ENCODE results near the gene PDK4. TPM values are rescaled to one million over a fixed set of nuclear protein-coding genes. Genes with fewer than 3 reads are reported as not detected.

PDK4 gene
- total RNA-seq, 5 donors from 2014 or later (not counting 1 experiment from before 2014, with no cell fraction given), result 0.44 to 0.67 (median 0.62) TPM; not detected in 2

- DNase-seq, result no peak
- Histone ChIP-seq H3K4me1 (ENCODE audit: control insufficient read depth in 1 of 2, extremely low read depth in 1 of 2, insufficient read depth in 2 of 2, low read length in 2 of 2) (no peaks in the 10 kb centered on the region), H3K36me3 (ENCODE audit: control insufficient read depth in 2 of 2, extremely low read depth in 1 of 2, insufficient read depth in 1 of 2, low read length in 1 of 2) (no peaks in the 10 kb centered on the region), H3K27me3 (replicated peaks in 1 of 2; ENCODE audit: control insufficient read depth in 2 of 2, extremely low read depth in 1 of 2, insufficient read depth in 2 of 2, low read length in 1 of 2) (no peaks in the 10 kb centered on the region), H3K4me3 (ENCODE audit: control insufficient read depth in 1 of 2, extremely low read depth in 1 of 2, low read length in 1 of 2) (no peak overlapping the region), H3K9me3 (no peaks in the 10 kb centered on the region), H3K27ac (ENCODE audit: low read length) (no peak overlapping the region)
- no CpG with 5 or more reads among the region's 3 CpGs for WGBS (ENCODE audit: insufficient coverage)
- CTCF ChIA-PET, result no interaction called here
- Mint-ChIP-seq H3K4me1 (no peaks in the 10 kb centered on the region), H3K36me3 (no peaks in the 10 kb centered on the region), H3K27ac (no peak overlapping the region), H3K4me3 (no peak overlapping the region), H3K27me3 (peaks cover 0 to 3% of the 10 kb centered on the region in 2 donors), H3K9me3 (no peaks in the 10 kb centered on the region)
- POLR2A ChIA-PET, result no interaction called here
- no peak for ATAC-seq (replicated peaks in 1 of 4)
Observed at GRCh38 chr7:95581467-95581866, 14.8 kb downstream of the PDK4 start.

GRCh38 chr7:95579318-95579717, 17.0 kb downstream of the PDK4 start:
- Mint-ChIP-seq H3K27ac (no peak overlapping the region), H3K4me1 (no peaks in the 10 kb centered on the region)

GRCh38 chr7:95578299-95578855, 17.9 kb downstream of the PDK4 start:
- WGBS (ENCODE audit: insufficient coverage), result no CpG with 5 or more reads among the region's 3 CpGs

More at GRCh38 chr7:95579318-95579717, 17.0 kb downstream of the PDK4 start:
- no peaks in the 10 kb centered on the region for H3K27me3 ChIP-seq (replicated peaks in 1 of 2; ENCODE audit: control insufficient read depth in 2 of 2, extremely low read depth in 1 of 2, insufficient read depth in 2 of 2, low read length in 1 of 2)
- H3K27ac ChIP-seq (ENCODE audit: low read length), result no peak overlapping the region
- peaks cover 0 to 3% of the 10 kb centered on the region in 2 donors for H3K27me3 Mint-ChIP-seq
- H3K36me3 ChIP-seq (ENCODE audit: control insufficient read depth in 2 of 2, extremely low read depth in 1 of 2, insufficient read depth in 1 of 2, low read length in 1 of 2), result no peaks in the 10 kb centered on the region
- H3K4me3 ChIP-seq (ENCODE audit: control insufficient read depth in 1 of 2, extremely low read depth in 1 of 2, low read length in 1 of 2), result no peak overlapping the region
- no peaks in the 10 kb centered on the region for H3K4me1 ChIP-seq (ENCODE audit: control insufficient read depth in 1 of 2, extremely low read depth in 1 of 2, insufficient read depth in 2 of 2, low read length in 2 of 2)
- peaks cover 0 to 5% (median 4%) of the 10 kb centered on the region in 3 donors for H3K9me3 Mint-ChIP-seq
- H3K36me3 Mint-ChIP-seq, result no peaks in the 10 kb centered on the region
- no peaks in the 10 kb centered on the region for H3K9me3 ChIP-seq
- ChIA-PET CTCF (no interaction called here), POLR2A (no interaction called here)
- ATAC-seq (replicated peaks in 1 of 4), result no peak
- DNase-seq, result no peak
- H3K4me3 Mint-ChIP-seq, result no peak overlapping the region
- WGBS (ENCODE audit: insufficient coverage), result no CpG with 5 or more reads among the region's 7 CpGs

GRCh38 chr7:95577137-95577536, 19.2 kb downstream of the PDK4 start:
- no peaks in the 10 kb centered on the region for H3K36me3 ChIP-seq (ENCODE audit: control insufficient read depth in 2 of 2, extremely low read depth in 1 of 2, insufficient read depth in 1 of 2, low read length in 1 of 2)
- Mint-ChIP-seq H3K27me3 (peaks cover 0 to 3% of the 10 kb centered on the region in 2 donors), H3K27ac (no peak overlapping the region), H3K4me3 (no peak overlapping the region), H3K36me3 (no peaks in the 10 kb centered on the region), H3K4me1 (no peaks in the 10 kb centered on the region), H3K9me3 (peaks cover 0 to 10% (median 4%) of the 10 kb centered on the region in 3 donors)
- POLR2A ChIA-PET, result no interaction called here
- no peak overlapping the region for H3K4me3 ChIP-seq (ENCODE audit: control insufficient read depth in 1 of 2, extremely low read depth in 1 of 2, low read length in 1 of 2)
- no peak overlapping the region for H3K27ac ChIP-seq (ENCODE audit: low read length)
- no peaks in the 10 kb centered on the region for H3K27me3 ChIP-seq (replicated peaks in 1 of 2; ENCODE audit: control insufficient read depth in 2 of 2, extremely low read depth in 1 of 2, insufficient read depth in 2 of 2, low read length in 1 of 2)
- DNase-seq (no peak), ATAC-seq (replicated peaks in 1 of 4) (no peak)
- H3K9me3 ChIP-seq, result no peaks in the 10 kb centered on the region
- CTCF ChIA-PET, result no interaction called here
- WGBS (ENCODE audit: insufficient coverage), result 25% methylated on average over 1 of the region's 5 CpGs
- no peaks in the 10 kb centered on the region for H3K4me1 ChIP-seq (ENCODE audit: control insufficient read depth in 1 of 2, extremely low read depth in 1 of 2, insufficient read depth in 2 of 2, low read length in 2 of 2)

More at GRCh38 chr7:95578299-95578855, 17.9 kb downstream of the PDK4 start:
- Mint-ChIP-seq H3K4me3 (no peak overlapping the region), H3K27me3 (peaks cover 0 to 3% of the 10 kb centered on the region in 2 donors), H3K9me3 (peaks cover 0 to 5% (median 4%) of the 10 kb centered on the region in 3 donors), H3K36me3 (no peaks in the 10 kb centered on the region), H3K4me1 (no peaks in the 10 kb centered on the region), H3K27ac (no peak overlapping the region)
- DNase-seq (no peak), ATAC-seq (replicated peaks in 1 of 4) (no peak)
- Histone ChIP-seq H3K4me3 (ENCODE audit: control insufficient read depth in 1 of 2, extremely low read depth in 1 of 2, low read length in 1 of 2) (no peak overlapping the region), H3K27me3 (replicated peaks in 1 of 2; ENCODE audit: control insufficient read depth in 2 of 2, extremely low read depth in 1 of 2, insufficient read depth in 2 of 2, low read length in 1 of 2) (no peaks in the 10 kb centered on the region), H3K4me1 (ENCODE audit: control insufficient read depth in 1 of 2, extremely low read depth in 1 of 2, insufficient read depth in 2 of 2, low read length in 2 of 2) (no peaks in the 10 kb centered on the region), H3K27ac (ENCODE audit: low read length) (no peak overlapping the region), H3K36me3 (ENCODE audit: control insufficient read depth in 2 of 2, extremely low read depth in 1 of 2, insufficient read depth in 1 of 2, low read length in 1 of 2) (no peaks in the 10 kb centered on the region), H3K9me3 (no peaks in the 10 kb centered on the region)
- ChIA-PET POLR2A (no interaction called here), CTCF (no interaction called here)

GRCh38 chr7:95569720-95570119, 26.6 kb downstream of the PDK4 start:
- POLR2A ChIA-PET, result no interaction called here
- no peak overlapping the region for H3K27ac Mint-ChIP-seq
- WGBS (ENCODE audit: insufficient coverage), result no CpG with 5 or more reads among the region's 2 CpGs
- DNase-seq (no peak), ATAC-seq (replicated peaks in 1 of 4) (no peak)
- no peaks in the 10 kb centered on the region for H3K27me3 Mint-ChIP-seq
- H3K4me1 ChIP-seq (ENCODE audit: control insufficient read depth in 1 of 2, extremely low read depth in 1 of 2, insufficient read depth in 2 of 2, low read length in 2 of 2), result no peaks in the 10 kb centered on the region
- H3K9me3 Mint-ChIP-seq, result peaks cover 0 to 6% (median 3%) of the 10 kb centered on the region in 3 donors
- no peaks in the 10 kb centered on the region for H3K4me1 Mint-ChIP-seq
- H3K36me3 ChIP-seq (ENCODE audit: control insufficient read depth in 2 of 2, extremely low read depth in 1 of 2, insufficient read depth in 1 of 2, low read length in 1 of 2), result no peaks in the 10 kb centered on the region
- no peak overlapping the region for H3K4me3 Mint-ChIP-seq
- CTCF ChIA-PET, result no interaction called here
- no peaks in the 10 kb centered on the region for H3K9me3 ChIP-seq
- H3K27ac ChIP-seq (ENCODE audit: low read length), result no peak overlapping the region
- no peaks in the 10 kb centered on the region for H3K27me3 ChIP-seq (replicated peaks in 1 of 2; ENCODE audit: control insufficient read depth in 2 of 2, extremely low read depth in 1 of 2, insufficient read depth in 2 of 2, low read length in 1 of 2)
- H3K4me3 ChIP-seq (ENCODE audit: control insufficient read depth in 1 of 2, extremely low read depth in 1 of 2, low read length in 1 of 2), result no peak overlapping the region
- no peaks in the 10 kb centered on the region for H3K36me3 Mint-ChIP-seq

GRCh38 chr7:95560674-95561073, 35.6 kb downstream of the PDK4 start:
- ATAC-seq (replicated peaks in 1 of 4), result no peak
- peaks cover 0 to 10% of the 10 kb centered on the region in 2 donors for H3K27me3 Mint-ChIP-seq
- H3K4me1 ChIP-seq (ENCODE audit: control insufficient read depth in 1 of 2, extremely low read depth in 1 of 2, insufficient read depth in 2 of 2, low read length in 2 of 2), result no peaks in the 10 kb centered on the region
- DNase-seq, result no peak
- no peaks in the 10 kb centered on the region for H3K9me3 ChIP-seq
- no peak overlapping the region for H3K27ac Mint-ChIP-seq
- POLR2A ChIA-PET, result no interaction called here
- no peak overlapping the region for H3K4me3 ChIP-seq (ENCODE audit: control insufficient read depth in 1 of 2, extremely low read depth in 1 of 2, low read length in 1 of 2)
- H3K36me3 Mint-ChIP-seq, result no peaks in the 10 kb centered on the region
- H3K27ac ChIP-seq (ENCODE audit: low read length), result no peak overlapping the region
- no peak overlapping the region for H3K4me3 Mint-ChIP-seq
- H3K36me3 ChIP-seq (ENCODE audit: control insufficient read depth in 2 of 2, extremely low read depth in 1 of 2, insufficient read depth in 1 of 2, low read length in 1 of 2), result no peaks in the 10 kb centered on the region
- H3K9me3 Mint-ChIP-seq, result no peaks in the 10 kb centered on the region
- H3K27me3 ChIP-seq (replicated peaks in 1 of 2; ENCODE audit: control insufficient read depth in 2 of 2, extremely low read depth in 1 of 2, insufficient read depth in 2 of 2, low read length in 1 of 2), result no peaks in the 10 kb centered on the region
- WGBS (ENCODE audit: insufficient coverage), result no CpG with 5 or more reads among the region's 2 CpGs
- CTCF ChIA-PET, result no interaction called here
- H3K4me1 Mint-ChIP-seq, result no peaks in the 10 kb centered on the region

GRCh38 chr7:95558864-95559263, 37.5 kb downstream of the PDK4 start:
- Mint-ChIP-seq H3K36me3 (no peaks in the 10 kb centered on the region), H3K9me3 (no peaks in the 10 kb centered on the region), H3K27me3 (peaks cover 0 to 12% of the 10 kb centered on the region in 2 donors), H3K27ac (no peak overlapping the region), H3K4me1 (no peaks in the 10 kb centered on the region), H3K4me3 (no peak overlapping the region)
- CTCF ChIA-PET, result no interaction called here
- H3K9me3 ChIP-seq, result no peaks in the 10 kb centered on the region
- POLR2A ChIA-PET, result no interaction called here
- H3K27ac ChIP-seq (ENCODE audit: low read length), result no peak overlapping the region
- H3K4me1 ChIP-seq (ENCODE audit: control insufficient read depth in 1 of 2, extremely low read depth in 1 of 2, insufficient read depth in 2 of 2, low read length in 2 of 2), result no peaks in the 10 kb centered on the region
- no peak for ATAC-seq (replicated peaks in 1 of 4)
- no peak for DNase-seq
- no peaks in the 10 kb centered on the region for H3K27me3 ChIP-seq (replicated peaks in 1 of 2; ENCODE audit: control insufficient read depth in 2 of 2, extremely low read depth in 1 of 2, insufficient read depth in 2 of 2, low read length in 1 of 2)
- H3K4me3 ChIP-seq (ENCODE audit: control insufficient read depth in 1 of 2, extremely low read depth in 1 of 2, low read length in 1 of 2), result no peak overlapping the region
- no peaks in the 10 kb centered on the region for H3K36me3 ChIP-seq (ENCODE audit: control insufficient read depth in 2 of 2, extremely low read depth in 1 of 2, insufficient read depth in 1 of 2, low read length in 1 of 2)
- no CpG with 5 or more reads among the region's 3 CpGs for WGBS (ENCODE audit: insufficient coverage)
